ENCODE data around the gene CHRNA9.

- TF ChIP-seq CTCF (conservative IDR thresholded peaks at IDR 0.05; ENCODE audit: low read length) (no peak), EZH2phosphoT487 (IDR thresholded peaks at IDR 0.05; ENCODE audit: borderline replicate concordance, low read depth, low read length) (no peak)
These were observed 7.8 kb upstream of the CHRNA9 start for GRCh38 chr4:40327340-40327739.
